Hepatocyte (in vitro differentiated cells): Measurements from ENCODE around the gene GFOD1. TPM values are rescaled to one million over a fixed set of nuclear protein-coding genes. Genes with fewer than 3 reads are reported as not detected.
A peak's percentile ranks its signal among the peaks of the same experiment; 100 is the strongest.
"Not testable (repeated sequence)": the region's sequence is repeated elsewhere in the genome, so short reads cannot be mapped to it uniquely, and the experiment has no call there.

Experiments used
- DNase-seq: peaks from one replicate; pipeline ENCODE4 v3.0.0-alpha.2; 2016; ENCODE audit warnings: low spot score
- H2AFZ ChIP-seq: fragments of 200-600 bp; sonication (generic); 2 replicates; pipeline ENCODE4 v1.6.0; 2016; ENCODE audit warnings: antibody characterized with exemption, mild to moderate bottlenecking
- H3K27ac ChIP-seq: fragments of 200-600 bp; sonication (generic); 2 replicates; pipeline ENCODE4 v1.5.1; 2016; ENCODE audit warnings: mild to moderate bottlenecking
- H3K27me3 ChIP-seq: fragments of 200-600 bp; sonication (generic); 2 replicates; pipeline ENCODE4 v1.6.1; 2016
- H3K36me3 ChIP-seq: fragments of 200-600 bp; sonication (generic); replicated peaks from 2 replicates; pipeline ENCODE4 v1.5.1; 2016; ENCODE audit warnings: low read depth; ENCODE audit not compliant: insufficient read depth
- H3K4me1 ChIP-seq: fragments of 200-600 bp; sonication (generic); 2 replicates; pipeline ENCODE4 v1.5.1; 2016; ENCODE audit warnings: mild to moderate bottlenecking, moderate library complexity; ENCODE audit not compliant: insufficient read depth
- H3K4me2 ChIP-seq: fragments of 200-600 bp; sonication (generic); 2 replicates; pipeline ENCODE4 v1.6.0; 2016
- H3K4me3 ChIP-seq: fragments of 200-600 bp; sonication (generic); 2 replicates; pipeline ENCODE4 v1.5.1; 2016; ENCODE audit warnings: mild to moderate bottlenecking
- H3K79me2 ChIP-seq: fragments of 200-600 bp; sonication (generic); 2 replicates; pipeline ENCODE4 v1.6.0; 2017; ENCODE audit warnings: mild to moderate bottlenecking
- H3K9me2 ChIP-seq: fragments of 200-600 bp; sonication (generic); replicated peaks from 2 replicates; pipeline ENCODE4 v1.6.0; 2017; ENCODE audit warnings: mild to moderate bottlenecking; ENCODE audit not compliant: insufficient read depth
- H3K9me3 ChIP-seq: fragments of 200-600 bp; sonication (generic); 2 replicates; pipeline ENCODE4 v1.5.1; 2016; ENCODE audit warnings: low read depth, mild to moderate bottlenecking
- H4K20me1 ChIP-seq: fragments of 200-600 bp; sonication (generic); 2 replicates; pipeline ENCODE4 v1.6.0; 2016; ENCODE audit warnings: mild to moderate bottlenecking; ENCODE audit not compliant: insufficient read depth, poor library complexity, severe bottlenecking
- CTCF ChIP-seq: fragments of 200-600 bp; sonication (generic); IDR thresholded peaks from 2 replicates; pipeline ENCODE4 v1.5.1; 2016; ENCODE audit warnings: antibody characterized with exemption, mild to moderate bottlenecking; ENCODE audit not compliant: poor library complexity
- EZH2 ChIP-seq: fragments of 200-600 bp; sonication (generic); IDR thresholded peaks from 2 replicates; pipeline ENCODE4 v1.6.1; 2016; ENCODE audit warnings: antibody characterized with exemption, mild to moderate bottlenecking, borderline replicate concordance
- EZH2phosphoT487 ChIP-seq: fragments of 200-600 bp; sonication (generic); IDR thresholded peaks from one replicate; pipeline ENCODE4 v1.6.1; 2018; ENCODE audit warnings: antibody characterized with exemption, mild to moderate bottlenecking, low read depth, moderate library complexity; ENCODE audit not compliant: unreplicated experiment, severe bottlenecking
- WGBS: methylation state at CpG from one replicate; pipeline ENCODE4 v1.1.6; 2016; ENCODE audit warnings: low lambda C conversion rate; ENCODE audit errors: missing lambda C conversion rate; 5-methylcytosine and 5-hydroxymethylcytosine counted together
- polyA plus RNA-seq: library from polyadenylated mRNA; unstranded; fragments of >200 nt; fragmentation: Nextera tagmentation; extraction: Ambion mirVana; gene quantifications from 2 replicates; pipeline ENCODE4 v1.2.1, GENCODE V29; 2016
- total RNA-seq: library from RNA; depleted of rRNA; stranded (reverse); fragments of >200 nt; gene quantifications from 2 replicates; pipeline ENCODE4 v1.2.3, GENCODE V29; 2014

GFOD1 gene
- total and polyA plus RNA-seq, 2 experiments from 2014 or later, result 2.8 to 3.5 TPM

- H3K36me3 ChIP-seq, result no peaks in the 10 kb centered on the region
- TF ChIP-seq EZH2phosphoT487, result no peak
- no peak for TF ChIP-seq CTCF
- no peak for TF ChIP-seq EZH2
- H3K27ac ChIP-seq, result peak overlapping the region; percentile 34
- peaks cover 14% of the 10 kb centered on the region for H3K4me1 ChIP-seq
- H3K4me3 ChIP-seq, result no peak overlapping the region
- H3K9me2 ChIP-seq, result no peaks in the 10 kb centered on the region
- no peaks in the 10 kb centered on the region for H3K27me3 ChIP-seq
- 39% methylated on average over 9 of the region's 9 CpGs for WGBS
- H2AFZ ChIP-seq, result no peak overlapping the region
- no peaks in the 10 kb centered on the region for H3K79me2 ChIP-seq
- H3K4me2 ChIP-seq, result peak overlapping the region; percentile 49
- no peaks in the 10 kb centered on the region for H3K9me3 ChIP-seq
- DNase-seq, result peak; percentile 68
- no peaks in the 10 kb centered on the region for H4K20me1 ChIP-seq
Observed at GRCh38 chr6:13445005-13445743, 42.2 kb downstream of the GFOD1 start.

GRCh38 chr6:13444604-13445003, 42.8 kb downstream of the GFOD1 start:
- no peak for DNase-seq
- no peak overlapping the region for H3K27ac ChIP-seq
- H3K4me2 ChIP-seq, result peak overlapping the region; percentile 49
- H3K9me2 ChIP-seq, result no peaks in the 10 kb centered on the region
- TF ChIP-seq EZH2phosphoT487, result no peak
- no peak for TF ChIP-seq EZH2
- no peak for TF ChIP-seq CTCF
- H3K4me1 ChIP-seq, result peaks cover 14% of the 10 kb centered on the region
- H3K9me3 ChIP-seq, result no peaks in the 10 kb centered on the region
- H2AFZ ChIP-seq, result no peak overlapping the region
- H3K79me2 ChIP-seq, result no peaks in the 10 kb centered on the region
- H3K36me3 ChIP-seq, result no peaks in the 10 kb centered on the region
- H3K27me3 ChIP-seq, result no peaks in the 10 kb centered on the region
- no peaks in the 10 kb centered on the region for H4K20me1 ChIP-seq
- 74% methylated on average over 3 of the region's 3 CpGs for WGBS
- no peak overlapping the region for H3K4me3 ChIP-seq

- not testable (repeated sequence) for H3K9me2 ChIP-seq, DNase-seq, H3K36me3 ChIP-seq, H4K20me1 ChIP-seq, H3K27ac ChIP-seq, H3K27me3 ChIP-seq, H3K4me2 ChIP-seq, H3K9me3 ChIP-seq, H3K79me2 ChIP-seq, H3K4me3 ChIP-seq, H2AFZ ChIP-seq
- WGBS, result 87% methylated on average over 6 of the region's 6 CpGs
- H3K4me1 ChIP-seq, result peaks cover 14% of the 10 kb centered on the region
Observed at GRCh38 chr6:13443978-13444377, 43.4 kb downstream of the GFOD1 start.

GRCh38 chr6:13441778-13442177, 45.6 kb downstream of the GFOD1 start:
- WGBS, result 91% methylated on average over 4 of the region's 4 CpGs
- H2AFZ ChIP-seq, result no peak overlapping the region
- H3K9me3 ChIP-seq, result no peaks in the 10 kb centered on the region
- no peak for DNase-seq
- H3K27ac ChIP-seq, result no peak overlapping the region
- no peak overlapping the region for H3K4me2 ChIP-seq
- no peaks in the 10 kb centered on the region for H3K27me3 ChIP-seq
- H3K36me3 ChIP-seq, result no peaks in the 10 kb centered on the region
- H3K9me2 ChIP-seq, result no peaks in the 10 kb centered on the region
- peaks cover 14% of the 10 kb centered on the region for H3K4me1 ChIP-seq
- H3K4me3 ChIP-seq, result no peak overlapping the region
- no peaks in the 10 kb centered on the region for H3K79me2 ChIP-seq
- H4K20me1 ChIP-seq, result no peaks in the 10 kb centered on the region
- TF ChIP-seq EZH2, result no peak
- no peak for TF ChIP-seq EZH2phosphoT487
- no peak for TF ChIP-seq CTCF
